ENCODE measurements around the gene SPO11.
"Not testable (repeated sequence)": the region's sequence is repeated elsewhere in the genome, so short reads cannot be mapped to it uniquely, and the experiment has no call there.

SPO11 gene

DNA sequence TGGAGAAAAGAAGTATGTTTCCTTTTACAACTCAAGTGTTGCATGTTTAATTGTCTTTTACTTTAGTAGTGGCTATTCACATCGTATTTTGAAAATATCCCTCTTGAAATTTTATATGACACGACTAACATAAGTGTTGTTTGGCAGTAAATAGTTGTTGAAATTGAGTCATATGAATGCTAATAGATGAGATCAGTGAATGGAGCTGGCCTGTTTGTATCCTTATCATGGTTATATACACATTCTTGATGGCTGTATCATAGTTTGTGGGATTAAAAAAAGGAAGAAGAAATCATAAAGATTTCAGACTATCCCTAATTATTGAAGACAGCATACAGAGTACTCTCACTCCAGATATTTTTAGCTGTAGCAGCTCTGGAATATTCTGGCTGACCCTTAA, 13.2 kb downstream of the SPO11 start:
- DNase-seq: no peak

DNA sequence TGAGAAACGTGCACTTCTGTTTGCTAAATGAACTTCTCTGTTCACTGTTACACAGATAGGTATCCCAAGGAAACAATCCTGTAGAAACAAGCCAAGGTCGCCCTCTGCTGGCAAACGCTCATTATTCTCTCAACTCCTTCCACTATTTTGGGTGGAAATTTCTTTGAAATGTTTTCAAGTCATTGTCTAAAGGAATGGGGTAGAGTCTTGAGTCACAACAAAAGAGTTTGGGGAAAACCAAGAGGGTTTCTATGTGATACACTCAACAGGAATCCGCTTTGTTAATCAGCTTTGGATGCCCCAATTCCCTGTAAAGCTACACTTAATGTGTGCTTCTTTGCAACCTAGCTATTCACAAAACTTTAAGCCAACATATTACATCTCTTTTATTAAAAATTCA, 16.9 kb downstream of the SPO11 start:
- peak; percentile 70 for DNase-seq

DNA sequence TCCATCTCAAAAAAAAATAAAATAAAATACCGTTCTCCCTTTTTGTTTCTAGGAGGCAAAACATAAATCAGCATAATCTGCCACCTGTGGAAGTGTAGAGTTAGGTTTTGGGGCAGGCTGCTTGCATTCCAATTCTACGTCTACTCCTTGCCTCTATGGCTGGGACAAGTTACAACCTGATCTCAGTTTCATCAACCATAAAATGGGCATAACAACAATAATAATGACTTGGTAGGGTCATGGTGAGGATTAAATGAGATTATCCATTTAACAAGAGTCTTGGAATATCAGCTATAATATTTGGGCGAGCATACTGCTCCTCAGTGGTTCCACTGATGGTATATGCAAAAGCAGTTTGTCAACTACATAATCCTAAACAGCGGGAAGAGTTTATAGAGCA, 17.8 kb downstream of the SPO11 start:
- no peak for DNase-seq

DNA sequence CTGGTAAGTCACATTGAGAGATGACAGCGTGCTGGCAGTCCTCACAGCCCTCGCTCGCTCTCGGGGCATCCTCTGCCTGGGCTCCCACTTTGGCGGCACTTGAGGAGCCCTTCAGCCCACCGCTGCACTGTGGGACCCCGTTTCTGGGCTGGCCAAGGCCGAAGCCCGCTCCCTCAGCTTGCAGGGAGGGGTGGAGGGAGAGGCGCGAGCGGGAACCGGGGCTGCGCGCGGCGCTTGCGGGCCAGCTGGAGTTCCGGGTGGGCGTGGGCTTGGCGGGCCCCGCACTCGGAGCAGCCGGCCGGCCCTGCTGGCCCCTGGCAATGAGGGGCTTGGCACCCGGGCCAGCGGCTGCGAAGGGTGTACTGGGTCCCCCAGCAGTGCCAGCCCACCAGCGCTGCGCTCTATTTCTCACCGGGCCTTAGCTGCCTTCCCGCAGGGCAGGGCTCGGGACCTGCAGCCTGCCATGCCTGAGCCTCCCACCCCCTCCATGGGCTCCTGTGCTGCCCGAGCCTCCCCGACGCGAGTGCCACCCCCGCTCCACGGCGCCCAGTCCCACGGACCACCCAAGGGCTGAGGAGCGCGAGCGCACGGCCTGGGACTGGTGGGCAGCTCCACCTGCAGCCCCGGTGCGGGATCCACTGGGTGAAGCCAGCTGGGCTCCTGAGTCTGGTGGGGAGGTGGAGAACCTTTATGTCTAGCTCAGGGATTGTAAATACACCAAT, 18.8 kb downstream of the SPO11 start:
- not testable (repeated sequence) for DNase-seq

DNA sequence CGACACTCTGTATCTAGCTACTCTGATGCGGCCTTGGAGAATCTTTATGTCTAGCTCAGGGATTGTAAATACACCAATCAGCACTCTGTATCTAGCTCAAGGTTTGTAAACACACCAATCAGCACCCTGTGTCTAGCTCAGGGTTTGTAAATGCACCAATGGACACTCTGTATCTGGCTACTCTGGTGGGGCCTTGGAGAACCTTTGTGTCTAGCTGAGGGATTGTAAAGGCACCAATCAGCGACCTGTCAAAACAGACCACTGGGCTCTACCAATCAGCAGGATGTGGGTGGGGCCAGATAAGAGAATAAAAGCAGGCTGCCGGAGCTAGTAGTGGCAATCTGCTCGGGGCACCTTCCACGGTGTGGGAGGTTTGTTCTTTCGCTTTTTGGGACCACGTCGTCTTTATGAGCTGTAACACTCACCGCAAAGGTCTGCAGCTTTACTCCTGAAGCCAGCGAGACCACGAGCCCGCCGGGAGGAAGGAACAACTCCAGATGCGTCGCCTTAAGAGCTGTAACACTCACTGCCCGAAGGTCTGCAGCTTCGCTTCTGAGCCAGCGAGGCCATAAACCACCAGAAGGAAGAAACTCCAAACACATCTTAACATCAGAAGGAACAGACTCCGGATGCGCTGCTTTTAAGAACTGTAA, 19.4 kb downstream of the SPO11 start:
- DNase-seq: not testable (repeated sequence)

DNA sequence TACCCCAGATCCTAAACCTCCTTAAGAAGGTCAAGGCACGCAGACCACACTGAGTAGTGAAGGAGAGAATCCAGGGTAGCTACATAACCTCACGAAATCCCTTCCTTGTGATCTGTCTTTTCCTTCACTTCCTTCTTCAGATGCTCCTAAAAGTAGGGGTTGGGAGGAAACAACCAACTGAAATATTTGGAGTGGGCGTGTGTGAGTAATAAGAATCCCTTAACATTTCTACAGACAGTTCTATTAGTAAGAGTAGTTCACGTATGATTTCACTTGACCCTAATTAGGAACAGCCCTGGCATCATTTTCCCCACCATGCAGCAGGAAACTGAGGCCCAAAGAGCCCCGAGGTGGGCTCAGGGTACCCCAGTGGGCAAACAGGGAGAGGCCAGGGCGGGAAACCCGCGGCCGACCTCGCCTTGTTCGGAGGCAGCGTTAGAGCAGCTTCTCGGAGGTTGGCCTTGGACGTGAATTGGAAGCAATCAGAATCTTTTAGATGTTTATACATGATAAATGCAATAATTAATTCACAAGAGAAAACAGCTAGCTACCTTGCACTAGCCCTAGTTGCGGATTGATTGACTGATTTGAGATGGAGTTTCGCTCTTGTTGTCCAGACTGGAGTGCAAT, 20.6 kb downstream of the SPO11 start:
- DNase-seq: no peak

DNA sequence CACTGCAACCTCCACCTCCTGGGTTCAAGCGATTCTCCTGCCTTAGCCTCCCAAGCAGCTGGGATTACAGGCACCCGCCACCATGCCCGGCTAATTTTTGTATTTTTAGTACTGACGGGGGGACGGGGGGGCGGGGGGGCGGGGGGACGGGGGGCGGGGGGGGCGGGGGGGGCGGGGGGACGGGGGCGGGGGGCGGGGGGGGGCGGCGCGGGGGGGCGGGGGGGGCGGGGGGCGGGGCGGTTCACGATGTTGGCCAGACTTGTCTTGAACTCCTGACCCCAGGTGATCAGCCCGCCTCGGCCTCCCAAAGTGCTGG, 21.1 kb downstream of the SPO11 start:
- DNase-seq: not testable (repeated sequence)

DNA sequence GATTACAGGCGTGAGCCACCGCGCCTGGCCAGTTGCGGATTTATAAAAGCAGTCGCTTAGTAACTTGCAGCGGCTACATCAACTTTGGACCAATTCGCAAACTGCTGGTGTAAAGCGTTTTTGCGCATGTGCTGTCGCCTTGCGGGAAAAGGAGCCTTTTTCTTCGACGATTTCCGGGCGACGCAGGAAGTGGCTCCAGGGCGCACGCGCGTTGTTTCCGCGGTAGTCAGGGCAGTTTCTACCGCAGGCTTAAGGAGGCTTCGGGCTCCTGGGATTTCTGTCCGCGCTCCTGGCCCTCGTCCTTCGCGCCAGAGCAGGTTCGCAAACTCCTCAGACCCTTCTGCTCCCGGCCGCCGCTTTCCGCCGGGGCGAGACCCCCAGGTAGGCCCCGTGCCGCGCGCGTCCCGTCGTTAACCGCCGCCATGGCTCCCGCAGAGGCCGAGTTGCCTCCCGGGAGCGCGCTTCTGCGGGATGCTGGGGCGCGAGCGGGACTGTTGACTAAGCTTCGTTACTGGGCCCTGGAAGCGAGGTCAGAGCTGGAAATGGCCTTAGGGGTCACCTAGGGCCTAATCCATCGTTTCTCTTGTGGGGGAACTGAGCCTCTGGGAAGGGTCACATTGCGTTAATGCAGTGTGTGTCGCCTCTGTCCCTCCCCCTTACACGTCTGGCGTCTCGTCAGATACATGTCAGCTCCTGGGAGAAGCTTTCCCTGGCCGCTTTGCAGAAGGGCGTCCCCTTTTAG, 21.6 kb downstream of the SPO11 start, which contains the start of gene RAE1:
RAE1 (plus strand) TSS at position 214 of the 742 bp plus-strand sequence. CDS start 2,784 bp downstream, outside the sequence.
- DNase-seq: peak; percentile 94

DNA sequence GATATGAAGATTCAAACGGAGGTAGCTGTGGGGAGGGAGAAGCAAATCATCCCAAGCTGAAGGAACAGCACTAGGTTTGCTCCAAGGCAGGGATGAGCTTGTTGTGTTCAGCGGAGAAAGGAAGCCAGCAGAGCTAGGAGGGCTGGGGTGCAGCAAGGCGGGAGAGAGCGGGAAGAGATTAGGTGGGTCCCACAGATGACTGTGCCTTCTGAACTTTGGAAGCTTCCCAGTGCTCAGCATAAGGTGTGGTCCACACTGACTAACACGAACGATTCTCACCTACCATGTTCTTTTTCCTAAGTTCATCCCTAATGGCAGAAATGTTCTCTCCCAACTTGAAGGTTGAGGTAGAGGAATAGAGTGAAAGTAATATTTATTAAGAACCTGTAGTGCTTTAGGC, 22.7 kb downstream of the SPO11 start:
- no peak for DNase-seq

DNA sequence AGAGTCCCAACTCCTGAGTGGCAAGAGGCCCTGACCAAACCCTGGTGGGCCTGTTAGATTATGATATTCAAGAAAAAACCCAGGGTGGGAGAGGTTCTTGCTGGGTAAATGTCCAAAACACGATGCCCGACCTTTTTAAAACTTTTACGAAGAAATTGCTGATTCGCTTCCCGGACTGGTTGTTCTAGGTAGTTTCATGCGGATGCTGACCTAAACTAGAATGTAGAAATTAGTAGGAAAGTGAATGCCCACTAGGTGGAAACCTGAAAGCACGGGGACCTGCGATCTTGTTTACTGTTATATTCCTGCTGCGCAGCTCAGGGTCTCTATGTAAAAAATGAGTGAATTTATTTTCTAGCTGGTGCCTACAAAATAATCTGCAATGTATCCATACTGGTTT, 23.7 kb downstream of the SPO11 start:
- no peak for DNase-seq

DNA sequence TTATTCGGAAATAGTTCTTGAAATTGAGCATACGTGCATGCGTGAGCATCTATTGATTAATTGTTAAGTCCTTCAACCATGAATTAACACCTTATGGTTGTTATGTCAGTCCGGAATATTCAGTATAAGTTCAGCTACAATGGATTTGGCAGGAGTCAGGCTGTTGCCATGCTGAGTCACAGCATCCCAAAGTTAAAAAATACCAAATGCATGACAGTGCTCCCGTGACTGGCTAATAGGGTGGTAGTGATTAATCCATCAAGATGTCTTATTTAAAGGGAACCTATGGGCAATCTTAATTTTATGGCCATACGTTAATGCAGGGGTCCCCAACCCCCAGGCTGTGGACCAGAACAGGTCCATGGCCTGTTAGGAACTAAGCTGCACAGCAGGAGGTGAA, 31.9 kb downstream of the SPO11 start:
- no peak for DNase-seq

DNA sequence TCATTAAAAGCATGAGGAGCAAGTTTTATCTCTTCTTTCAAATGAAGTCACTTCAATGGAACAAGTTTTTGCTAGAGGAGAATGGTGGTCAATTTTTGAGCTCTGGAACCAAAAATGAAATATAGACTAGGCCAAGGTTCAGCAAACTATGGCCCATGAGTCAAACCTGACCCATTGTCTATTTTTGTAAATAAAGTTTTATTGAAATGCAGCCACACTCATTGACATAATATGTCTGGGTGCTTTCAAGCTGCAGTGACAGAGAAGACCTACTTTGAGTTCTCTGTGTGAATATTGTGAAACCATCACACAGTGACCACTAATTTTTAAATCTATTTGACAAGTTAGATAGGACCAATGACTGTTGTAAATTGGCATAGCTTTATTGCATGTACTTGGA, 34.8 kb downstream of the SPO11 start:
- no peak for DNase-seq

DNA sequence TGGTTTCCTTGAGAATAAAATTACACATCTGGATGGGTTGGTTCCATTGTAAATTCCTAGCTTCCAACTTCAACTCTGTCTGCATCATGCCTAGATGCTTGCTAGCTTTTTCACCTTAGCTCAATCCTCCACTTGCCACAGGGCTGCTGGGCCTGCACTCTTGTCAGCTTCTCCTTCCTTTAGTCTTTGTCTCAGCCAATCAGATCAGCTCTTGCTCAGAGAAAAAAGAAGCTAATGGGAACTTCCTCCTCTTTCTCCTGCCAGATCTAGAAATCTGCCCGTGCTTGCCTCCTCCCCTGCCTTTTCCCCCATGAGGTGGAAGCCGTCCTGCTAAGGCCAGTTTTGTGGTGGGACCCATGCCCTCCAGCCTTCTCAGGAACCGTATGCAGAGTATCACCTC, 40.0 kb downstream of the SPO11 start:
- no peak for DNase-seq

DNA sequence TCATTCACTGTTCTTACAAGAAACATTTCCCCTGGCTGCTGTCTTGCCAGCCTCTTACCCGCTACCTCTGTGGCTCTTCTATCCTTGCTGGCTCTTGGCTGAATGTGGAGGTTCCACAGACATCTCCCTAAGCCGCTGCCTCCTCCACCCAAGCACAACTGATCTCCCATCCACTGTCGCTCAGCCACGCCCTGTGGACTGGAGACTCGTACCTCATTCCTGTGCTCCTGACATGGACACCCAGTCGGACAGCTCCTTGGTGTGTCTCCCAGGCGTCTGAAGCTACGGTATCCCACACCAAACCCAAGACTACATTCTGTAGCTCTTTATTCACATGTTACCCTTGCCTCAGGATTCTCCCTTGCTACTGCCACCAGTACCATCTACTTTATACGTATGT, 40.7 kb downstream of the SPO11 start:
- no peak for DNase-seq

DNA sequence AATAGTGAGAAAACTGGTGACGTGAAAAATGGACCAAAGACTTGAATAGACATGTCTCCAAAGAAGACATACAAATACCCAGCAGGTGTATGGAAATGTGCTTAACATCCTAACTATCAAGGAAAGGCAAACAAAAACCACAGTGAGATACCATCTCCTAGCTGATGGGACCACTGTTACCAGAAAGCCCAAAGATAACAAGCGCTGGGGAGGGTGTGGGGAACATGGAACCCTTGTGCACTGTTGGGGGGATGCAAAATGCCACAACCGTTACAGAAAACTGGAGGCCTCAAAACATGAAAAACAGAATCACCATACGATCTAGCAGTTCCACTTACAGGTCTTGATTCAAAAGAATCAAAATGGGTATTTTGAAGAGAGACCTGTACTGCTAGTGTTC, 41.8 kb downstream of the SPO11 start:
- no peak for DNase-seq

DNA sequence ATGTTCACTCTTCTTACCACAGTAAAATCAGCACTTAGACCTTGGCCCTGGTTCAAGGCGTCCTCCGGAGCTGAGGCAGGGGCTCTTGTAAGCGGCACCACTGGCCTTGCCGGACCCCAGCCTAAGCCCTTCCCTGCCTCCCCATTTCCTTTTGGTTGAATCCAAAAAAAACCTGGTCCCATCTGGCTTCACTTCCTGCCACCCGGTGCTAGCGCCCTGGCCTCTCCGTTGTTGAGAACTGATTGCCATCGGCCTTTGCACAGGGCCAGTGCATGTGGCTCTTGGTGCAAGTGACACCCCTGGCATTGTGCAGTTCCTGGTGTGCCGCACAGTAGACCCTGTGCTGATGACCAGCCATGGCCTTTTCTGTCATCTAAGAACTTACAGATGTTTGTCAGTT, 42.6 kb downstream of the SPO11 start:
- no peak for DNase-seq

DNA sequence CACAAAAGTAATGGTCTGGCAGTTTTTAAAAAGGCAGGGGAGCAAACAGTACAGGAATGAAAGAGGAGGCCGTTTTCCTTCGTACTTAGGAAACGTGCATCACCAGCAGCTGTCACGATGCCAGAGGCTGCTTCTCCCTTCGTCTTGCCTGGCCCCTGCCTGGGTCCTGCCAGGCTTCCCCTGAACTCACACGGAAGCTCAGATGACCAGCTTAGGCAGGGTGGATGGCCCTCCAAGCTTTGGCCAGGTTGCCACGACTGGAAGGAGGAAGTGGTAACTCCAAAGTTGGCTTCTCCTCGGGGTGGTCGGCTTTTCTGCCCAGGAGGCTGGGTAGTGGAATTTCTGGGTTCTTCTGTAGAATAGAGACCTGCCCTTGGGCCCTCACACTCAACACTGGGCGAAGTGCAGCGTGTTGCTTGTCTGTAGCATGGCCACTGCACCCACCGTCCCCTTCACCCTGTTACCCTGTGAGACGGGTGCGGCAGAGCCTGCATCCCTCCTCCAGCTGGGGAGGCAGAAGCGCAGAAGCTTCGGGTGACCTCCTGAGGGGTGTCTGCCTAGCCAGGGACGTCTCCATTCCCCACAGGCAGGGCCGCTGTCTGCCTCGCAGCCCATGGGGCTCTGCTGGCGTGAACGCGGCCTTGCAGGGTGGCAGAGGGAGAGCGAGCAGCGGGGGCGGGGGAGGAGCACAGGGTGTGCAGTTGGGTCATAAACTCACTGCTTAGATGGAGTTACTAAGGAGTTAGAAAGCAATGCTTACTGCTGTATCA, 43.2 kb downstream of the SPO11 start:
- no peak for DNase-seq

DNA sequence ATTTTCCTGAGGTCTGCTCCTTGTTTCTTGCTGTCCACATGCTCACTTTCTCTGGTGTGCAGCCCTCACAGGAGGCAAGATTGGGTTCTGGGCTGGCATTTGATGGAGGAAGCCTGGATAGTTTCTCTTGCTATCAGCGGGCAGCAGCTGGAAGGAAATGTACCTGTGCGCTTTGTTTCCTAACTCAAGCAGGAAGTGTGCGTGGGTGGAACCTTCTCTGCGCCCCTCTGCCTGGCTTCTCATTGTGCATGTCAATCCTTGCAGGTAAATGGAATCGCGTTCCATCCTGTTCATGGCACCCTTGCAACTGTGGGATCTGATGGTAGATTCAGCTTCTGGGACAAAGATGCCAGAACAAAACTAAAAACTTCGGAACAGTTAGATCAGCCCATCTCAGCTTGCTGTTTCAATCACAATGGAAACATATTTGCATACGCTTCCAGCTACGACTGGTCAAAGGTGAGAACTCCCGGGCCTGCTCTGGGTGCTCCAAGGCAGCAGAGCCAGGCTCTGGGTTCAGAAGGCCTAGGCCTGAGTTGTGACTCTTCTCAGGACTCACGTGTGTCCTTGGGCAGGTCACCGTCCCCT, 44.8 kb downstream of the SPO11 start:
- DNase-seq: no peak

DNA sequence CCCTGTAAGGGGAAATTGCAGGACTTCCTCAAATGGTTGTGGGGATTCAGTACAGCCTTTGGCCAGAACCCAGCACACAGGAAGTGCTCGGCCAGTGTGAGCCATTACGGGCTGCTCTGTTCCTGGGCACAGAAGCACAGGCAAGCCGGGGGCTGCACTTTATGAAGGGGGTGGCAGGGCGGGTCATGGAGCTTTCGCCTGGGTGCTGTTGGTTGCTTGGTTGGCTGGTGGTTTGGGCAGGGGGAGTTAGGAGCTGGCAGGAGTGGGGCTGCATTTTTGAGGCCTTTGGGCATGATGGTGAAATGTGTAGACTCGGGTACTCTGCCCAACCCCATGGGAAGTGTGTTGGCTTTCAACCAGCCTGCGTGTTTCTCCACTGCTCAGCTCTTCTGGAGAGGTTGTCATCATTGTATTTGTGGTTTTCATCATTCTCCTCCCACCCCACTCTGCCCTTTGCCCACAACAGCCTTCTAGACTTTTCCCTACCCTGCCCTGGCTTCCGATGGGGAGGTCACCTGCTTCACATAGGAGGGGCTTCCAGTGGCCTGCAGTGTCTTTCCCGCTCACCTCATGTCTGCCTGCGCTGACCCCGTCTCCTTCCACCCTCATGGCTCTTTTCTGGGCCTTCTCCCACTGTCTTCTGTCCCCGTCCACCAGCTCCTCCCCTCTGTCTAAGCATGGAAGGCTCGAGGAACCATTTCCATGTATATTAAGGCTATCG, 45.5 kb downstream of the SPO11 start:
- DNase-seq: no peak

DNA sequence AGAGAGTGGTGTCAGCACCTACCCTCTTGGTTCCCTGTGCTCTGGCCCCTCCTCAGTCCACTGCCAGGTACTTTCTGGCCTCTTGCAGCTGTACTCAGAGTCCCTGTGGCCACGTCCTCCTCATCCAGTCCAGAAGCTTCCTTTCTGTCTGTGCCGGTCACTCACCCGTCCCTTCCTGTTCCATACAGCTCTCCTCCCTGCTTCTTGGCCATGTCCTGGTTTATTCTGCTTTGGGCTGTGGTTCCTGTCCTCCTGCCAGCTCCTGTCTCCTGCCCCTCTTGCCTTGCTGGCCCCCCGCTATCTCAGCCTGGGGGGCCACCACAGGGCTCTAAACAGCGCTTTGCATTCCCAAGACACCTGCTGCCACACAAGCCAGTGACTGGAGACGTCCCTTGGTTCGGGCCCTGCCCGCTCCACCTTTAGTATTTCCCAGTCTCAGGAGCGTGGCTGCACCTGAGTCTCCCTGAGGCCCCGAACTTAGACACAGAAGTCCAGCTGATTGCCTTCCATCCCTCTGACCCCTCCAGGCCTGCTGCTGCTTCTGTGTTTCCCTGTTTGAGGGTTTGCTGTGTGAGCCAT, 46.1 kb downstream of the SPO11 start:
- DNase-seq: no peak

DNA sequence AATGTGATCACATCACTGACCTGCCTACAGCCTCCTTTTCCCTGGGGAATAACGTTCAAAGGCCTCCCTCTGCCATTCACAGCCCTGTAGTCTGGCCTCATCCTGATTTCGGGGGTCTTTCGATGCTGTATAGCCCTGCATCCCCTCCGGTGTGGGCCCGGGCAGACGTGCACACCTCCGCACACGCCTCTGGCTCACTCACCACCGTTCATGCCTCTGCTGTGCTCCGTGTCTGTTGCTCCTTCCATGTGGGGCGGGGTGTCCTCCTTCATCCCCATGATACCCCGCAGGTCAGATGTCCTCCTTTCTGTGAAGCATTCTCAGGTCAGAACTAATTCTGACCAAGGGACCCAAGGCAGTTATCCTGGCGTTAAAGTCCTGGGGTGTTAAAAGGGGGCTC, 47.7 kb downstream of the SPO11 start:
- DNase-seq: no peak
